Gastrocnemius medialis (tissue), 4 donors: ENCODE measurements around the gene GSPT2. TPM values are rescaled to one million over a fixed set of nuclear protein-coding genes. Genes with fewer than 3 reads are reported as not detected.
"Not testable (repeated sequence)": the region's sequence is repeated elsewhere in the genome, so short reads cannot be mapped to it uniquely, and the experiment has no call there.

ENCODE experiments used
- ATAC-seq, 2 donors: fragments of 150-250 bp; one replicate each; pipeline ENCODE4 v1.9.1; 2016
- DNase-seq, 2 donors: peaks; one replicate each; pipeline ENCODE4 v3.0.0-alpha.2; 2019
- H3K27ac ChIP-seq, 4 donors: fragments of 200-600 bp; sonication (generic); 1 replicate in 1 of 4; 2 replicates in 3 of 4; pipeline ENCODE4 v1.5.1; 2016 to 2018; ENCODE audit warnings: mild to moderate bottlenecking in 2 of 4, moderate library complexity in 1 of 4
- H3K27me3 ChIP-seq, 3 donors: fragments of 200-600 bp; sonication (generic) in 2 of 3; 1 replicate in 1 of 3; 2 replicates in 2 of 3; pipeline versions ENCODE4 v1.5.1 to v1.6.0; 2016 to 2019; ENCODE audit warnings: mild to moderate bottlenecking in 1 of 3, moderate library complexity in 1 of 3
- H3K36me3 ChIP-seq, 2 donors: fragments of 200-600 bp; sonication (generic) in 1 of 2; one replicate each; pipeline ENCODE4 v1.5.1; 2017 to 2018
- H3K4me1 ChIP-seq, 2 donors: fragments of 200-600 bp; sonication (generic) in 1 of 2; one replicate each; pipeline ENCODE4 v1.5.1; 2016 to 2017; ENCODE audit warnings: mild to moderate bottlenecking in 2 of 2
- H3K4me3 ChIP-seq, 4 donors: fragments of 200-600 bp; sonication (generic) in 3 of 4; 1 replicate in 1 of 4; 2 replicates in 3 of 4; pipeline ENCODE4 v1.5.1; 2016 to 2019; ENCODE audit warnings: mild to moderate bottlenecking in 2 of 4
- H3K9me3 ChIP-seq, 3 donors: fragments of 200-600 bp; sonication (generic) in 2 of 3; 1 replicate in 1 of 3; 2 replicates in 2 of 3; pipeline ENCODE4 v1.5.1; 2016 to 2019
- CTCF ChIP-seq, 5 experiments: fragments of 450-650 bp in 3 of 5; fragments of 200-600 bp in 2 of 5; sonication (generic) in 2 of 5; IDR thresholded peaks in 4 of 5; conservative IDR thresholded peaks in 1 of 5; 1 replicate in 4 of 5; 2 replicates in 1 of 5; pipeline ENCODE4 v1.5.1; 2016 to 2019; ENCODE audit warnings: antibody characterized with exemption in 5 of 5, mild to moderate bottlenecking in 3 of 5, moderate library complexity in 3 of 5
- POLR2A ChIP-seq, 2 donors: fragments of 450-650 bp; IDR thresholded peaks; one replicate each; pipeline ENCODE4 v1.6.1; 2017; ENCODE audit warnings: antibody characterized with exemption in 2 of 2, mild to moderate bottlenecking in 2 of 2, moderate library complexity in 2 of 2
- in situ Hi-C, 4 donors: fragments of 200-750 bp; cut with MboI; loops; one replicate each; pipeline versions ENCODE4 v1.15.0 to v1.8.0; 2017; ENCODE audit warnings: low sequenced_read_pairs in 4 of 4
- intact Hi-C: fragments of 100-400 bp; cut with DNase I; formaldehyde crosslinking; loops from one replicate; pipeline ENCODE4 v1.15.1; 2023; ENCODE audit warnings: low total_unique reads
- total RNA-seq, 4 donors: library from RNA; depleted of rRNA; stranded (reverse); fragments of >200 nt; gene quantifications; one replicate each; pipeline versions ENCODE4 v1.1.0 to v1.2.3, GENCODE V29; 2016

The GSPT2 gene
- total RNA-seq, result 1 to 10 TPM; 1.4 to 2.8 (median 1.8) TPM

DNA sequence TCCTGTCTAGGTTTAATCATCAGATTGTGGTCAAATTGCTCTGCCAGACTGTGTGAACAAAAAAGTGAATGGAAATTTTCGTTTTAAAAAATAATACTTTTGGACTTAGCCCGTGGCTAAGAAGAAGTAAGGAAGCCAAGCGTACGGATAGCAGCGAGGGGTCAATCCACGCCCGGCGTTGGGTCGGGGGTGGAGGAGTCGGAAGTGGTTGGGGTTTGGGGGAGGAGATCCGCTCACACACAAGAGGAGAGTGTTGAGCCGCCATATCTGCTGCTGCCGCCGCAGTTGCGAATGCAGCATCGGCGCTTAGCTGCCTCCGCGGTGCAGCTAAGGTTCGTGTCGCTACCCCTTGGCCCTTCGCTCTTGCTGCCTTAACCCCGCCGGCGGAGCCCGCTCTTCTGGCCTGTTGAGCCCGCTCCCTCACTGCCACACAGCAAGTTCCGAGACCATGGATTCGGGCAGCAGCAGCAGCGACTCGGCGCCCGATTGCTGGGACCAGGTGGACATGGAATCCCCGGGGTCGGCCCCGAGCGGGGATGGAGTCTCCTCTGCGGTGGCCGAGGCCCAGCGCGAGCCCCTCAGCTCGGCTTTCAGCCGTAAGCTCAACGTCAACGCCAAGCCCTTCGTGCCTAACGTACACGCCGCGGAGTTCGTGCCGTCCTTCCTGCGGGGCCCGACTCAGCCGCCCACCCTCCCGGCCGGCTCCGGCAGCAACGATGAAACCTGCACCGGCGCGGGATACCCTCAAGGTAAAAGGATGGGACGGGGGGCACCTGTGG is at the start of gene GSPT2:
Gene GSPT2, plus strand, starts transcription at position 264 of the 779 bp plus-strand sequence. Its CDS starts 185 bp downstream, at position 449.
- intact Hi-C loops (no loop called here), in situ Hi-C loops (loop anchor here in 1 of 4 donors (25.0 kb wide), 1 partner anchor 94 kb away; no protein-coding TSS in a partner anchor)
- DNase-seq (peak; percentile 7 to 35), ATAC-seq (peak; percentile 73 to 78)
- Histone ChIP-seq H3K27me3 (peaks cover 0 to 8% (median 0%) of the 10 kb centered on the region in 3 donors), H3K36me3 (no peaks in the 10 kb centered on the region), H3K27ac (peak within 1 kb of the TSS; percentile 51 to 66 (median 62)), H3K4me3 (peak within 1 kb of the TSS; percentile 58 to 76 (median 71)), H3K4me1 (no peaks in the 10 kb centered on the region), H3K9me3 (no peaks in the 10 kb centered on the region)
- peak; percentile 19 to 25 for TF ChIP-seq POLR2A (IDR thresholded peaks at IDR 0.05)
- no peak for TF ChIP-seq CTCF (IDR thresholded peaks at IDR 0.05 in 4 of 5, conservative IDR thresholded peaks at IDR 0.05 in 1 of 5)

DNA sequence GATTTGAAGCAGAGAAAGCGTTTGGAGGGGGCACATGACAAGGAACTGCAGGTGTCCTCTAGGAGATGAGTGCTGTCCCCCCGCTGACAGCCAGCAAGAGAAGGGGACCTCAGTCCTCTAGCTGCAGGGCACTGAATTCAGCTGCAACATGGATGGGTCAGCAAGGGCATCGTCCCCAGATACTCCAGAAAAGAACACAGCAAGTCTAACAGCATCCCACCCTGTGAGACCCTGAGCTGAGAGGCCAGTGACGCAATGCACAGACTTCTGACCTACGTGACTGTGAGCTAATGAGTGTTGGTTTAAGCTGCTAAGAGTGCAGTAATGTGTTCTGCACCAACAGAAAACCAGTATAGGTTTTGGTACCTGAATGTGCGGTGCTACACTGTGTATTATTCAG is 49.0 kb upstream of the GSPT2 start:
- Histone ChIP-seq H3K4me1 (no peaks in the 10 kb centered on the region), H3K4me3 (no peak overlapping the region), H3K27ac (no peak overlapping the region), H3K36me3 (no peaks in the 10 kb centered on the region), H3K27me3 (no peaks in the 10 kb centered on the region), H3K9me3 (no peaks in the 10 kb centered on the region)
- in situ Hi-C loops, result no loop called here
- no peak for ATAC-seq
- no peak for DNase-seq
- intact Hi-C loops, result no loop called here
- TF ChIP-seq CTCF (IDR thresholded peaks at IDR 0.05 in 4 of 5, conservative IDR thresholded peaks at IDR 0.05 in 1 of 5), result no peak
- TF ChIP-seq POLR2A (IDR thresholded peaks at IDR 0.05), result no peak

GRCh38 chrX:51697397-51697796 is 45.8 kb upstream of the GSPT2 start:
- in situ Hi-C loops (no loop called here), intact Hi-C loops (no loop called here)
- Histone ChIP-seq H3K9me3 (no peaks in the 10 kb centered on the region), H3K27me3 (no peaks in the 10 kb centered on the region), H3K36me3 (no peaks in the 10 kb centered on the region), H3K4me3 (no peak overlapping the region), H3K4me1 (no peaks in the 10 kb centered on the region), H3K27ac (no peak overlapping the region)
- ATAC-seq (no peak), DNase-seq (no peak)
- TF ChIP-seq POLR2A (IDR thresholded peaks at IDR 0.05) (no peak), CTCF (IDR thresholded peaks at IDR 0.05 in 4 of 5, conservative IDR thresholded peaks at IDR 0.05 in 1 of 5) (no peak)

DNA sequence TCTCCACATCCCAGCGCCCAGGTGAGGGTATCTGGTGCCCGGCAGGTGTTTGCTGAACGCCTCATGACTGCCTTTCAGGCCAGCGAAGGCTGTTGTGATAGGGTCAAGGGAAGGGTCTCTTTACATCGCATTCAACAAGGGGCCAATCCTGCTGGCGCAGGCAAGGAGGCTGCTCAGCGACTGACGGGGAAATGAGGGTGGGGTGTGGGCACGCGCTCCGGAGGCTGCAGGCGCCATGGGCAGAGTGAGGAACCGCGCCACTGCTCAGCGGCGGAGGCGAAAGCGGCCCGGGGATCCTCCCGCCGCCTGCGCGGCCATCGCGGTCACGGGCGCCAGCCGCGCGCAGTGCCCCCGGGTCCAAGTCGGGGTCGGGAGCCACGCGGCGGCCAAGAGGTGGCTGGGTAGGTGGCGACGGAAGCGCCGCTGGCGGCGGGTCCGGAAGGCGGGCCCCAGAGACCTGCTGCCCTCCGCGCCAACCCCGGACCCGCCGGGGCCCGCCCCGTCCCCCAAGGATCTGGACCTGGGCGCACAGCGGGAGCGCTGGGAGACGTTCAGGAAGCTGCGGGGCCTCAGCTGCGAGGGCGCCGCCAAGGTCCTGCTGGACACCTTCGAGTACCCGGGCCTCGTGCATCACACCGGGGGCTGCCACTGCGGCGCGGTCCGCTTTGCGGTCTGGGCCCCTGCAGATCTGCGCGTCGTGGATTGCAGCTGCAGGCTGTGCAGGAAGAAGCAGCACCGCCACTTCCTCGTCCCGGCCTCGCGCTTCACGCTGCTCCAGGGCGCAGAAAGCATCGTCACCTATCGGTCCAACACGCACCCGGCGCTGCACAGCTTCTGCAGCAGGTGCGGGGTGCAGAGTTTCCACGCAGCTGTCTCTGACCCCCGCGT is 32.7 kb upstream of the GSPT2 start, which contains the start of gene CENPVL1:
Gene CENPVL1, plus strand, starts transcription at position 236 of the 888 bp plus-strand sequence. Its CDS starts 0 bp downstream, at position 236.
- H3K27me3 ChIP-seq, H3K4me1 ChIP-seq, in situ Hi-C loops, ATAC-seq, H3K9me3 ChIP-seq, DNase-seq, H3K36me3 ChIP-seq, H3K27ac ChIP-seq, H3K4me3 ChIP-seq, intact Hi-C loops: not testable (repeated sequence)

GRCh38 chrX:51712943-51713647 is 30.1 kb upstream of the GSPT2 start:
- ATAC-seq, H3K27ac ChIP-seq, DNase-seq, H3K27me3 ChIP-seq, H3K9me3 ChIP-seq, H3K4me1 ChIP-seq, intact Hi-C loops, H3K36me3 ChIP-seq, H3K4me3 ChIP-seq, in situ Hi-C loops: not testable (repeated sequence)
